Suprapubic skin (tissue), 4 donors: ENCODE data around the gene PLA2G2F. TPM values are rescaled to one million over a fixed set of nuclear protein-coding genes. Genes with fewer than 3 reads are reported as not detected.

Experiments used
- DNase-seq, 2 donors: peaks; one replicate each; pipeline ENCODE4 v3.0.0-alpha.2; 2019; ENCODE audit warnings: low spot score in 2 of 2
- H3K27ac ChIP-seq: fragments of 200-600 bp; sonication (generic); one replicate; pipeline ENCODE4 v1.5.1; 2019
- H3K27me3 ChIP-seq: fragments of 200-600 bp; sonication (generic); one replicate; pipeline ENCODE4 v1.5.1; 2019
- H3K36me3 ChIP-seq: fragments of 200-600 bp; sonication (generic); one replicate; pipeline ENCODE4 v1.5.1; 2019
- H3K4me1 ChIP-seq: fragments of 200-600 bp; sonication (generic); one replicate; pipeline ENCODE4 v1.5.1; 2019
- H3K4me3 ChIP-seq: fragments of 200-600 bp; sonication (generic); one replicate; pipeline ENCODE4 v1.5.1; 2019; ENCODE audit warnings: mild to moderate bottlenecking
- H3K9me3 ChIP-seq: fragments of 200-600 bp; sonication (generic); one replicate; pipeline ENCODE4 v1.5.1; 2019
- EP300 ChIP-seq: sonication (generic); formaldehyde crosslinking; IDR thresholded peaks from one replicate; pipeline ENCODE4 v1.6.1; 2017; ENCODE audit warnings: antibody characterized with exemption
- POLR2A ChIP-seq, 2 donors: fragments of 450-650 bp; IDR thresholded peaks; one replicate each; pipeline ENCODE4 v1.6.1; 2017; ENCODE audit warnings: antibody characterized with exemption in 2 of 2, mild to moderate bottlenecking in 2 of 2, moderate library complexity in 2 of 2
- POLR2AphosphoS5 ChIP-seq, 3 donors: sonication (generic); formaldehyde crosslinking; IDR thresholded peaks; one replicate each; pipeline ENCODE4 v1.6.1; 2017; ENCODE audit warnings: antibody characterized with exemption in 3 of 3
- WGBS: methylation state at CpG from one replicate; pipeline ENCODE4 v1.1.5; 2018; 5-methylcytosine and 5-hydroxymethylcytosine counted together
- total RNA-seq, 4 donors: library from RNA; depleted of rRNA; stranded (reverse); fragments of >200 nt; gene quantifications; one replicate each; pipeline ENCODE4 v1.1.0, GENCODE V29; 2016
- TF ChIP-seq, protein P1 (sequence below), 2 donors: fragments of 200-600 bp in 1 of 2; fragments of 450-650 bp in 1 of 2; sonication (generic) in 1 of 2; IDR thresholded peaks; one replicate each; pipeline ENCODE4 v1.5.1; 2016 to 2019; ENCODE audit warnings: antibody characterized with exemption in 2 of 2, mild to moderate bottlenecking in 1 of 2, moderate library complexity in 1 of 2

Gene PLA2G2F
- total RNA-seq, 4 donors from 2014 or later: 11.9 to 33.8 (median 16.7) TPM

- peak; percentile 46 to 61 for DNase-seq
- no peaks in the 10 kb centered on the region for H3K27me3 ChIP-seq
- WGBS: 84% methylated on average over 7 of the region's 13 CpGs
- H3K4me1 ChIP-seq: peaks cover 15% of the 10 kb centered on the region
- H3K9me3 ChIP-seq: no peaks in the 10 kb centered on the region
- no peaks in the 10 kb centered on the region for H3K36me3 ChIP-seq
- no peak for TF ChIP-seq POLR2AphosphoS5 (IDR thresholded peaks at IDR 0.05)
- TF ChIP-seq, protein P1, sequence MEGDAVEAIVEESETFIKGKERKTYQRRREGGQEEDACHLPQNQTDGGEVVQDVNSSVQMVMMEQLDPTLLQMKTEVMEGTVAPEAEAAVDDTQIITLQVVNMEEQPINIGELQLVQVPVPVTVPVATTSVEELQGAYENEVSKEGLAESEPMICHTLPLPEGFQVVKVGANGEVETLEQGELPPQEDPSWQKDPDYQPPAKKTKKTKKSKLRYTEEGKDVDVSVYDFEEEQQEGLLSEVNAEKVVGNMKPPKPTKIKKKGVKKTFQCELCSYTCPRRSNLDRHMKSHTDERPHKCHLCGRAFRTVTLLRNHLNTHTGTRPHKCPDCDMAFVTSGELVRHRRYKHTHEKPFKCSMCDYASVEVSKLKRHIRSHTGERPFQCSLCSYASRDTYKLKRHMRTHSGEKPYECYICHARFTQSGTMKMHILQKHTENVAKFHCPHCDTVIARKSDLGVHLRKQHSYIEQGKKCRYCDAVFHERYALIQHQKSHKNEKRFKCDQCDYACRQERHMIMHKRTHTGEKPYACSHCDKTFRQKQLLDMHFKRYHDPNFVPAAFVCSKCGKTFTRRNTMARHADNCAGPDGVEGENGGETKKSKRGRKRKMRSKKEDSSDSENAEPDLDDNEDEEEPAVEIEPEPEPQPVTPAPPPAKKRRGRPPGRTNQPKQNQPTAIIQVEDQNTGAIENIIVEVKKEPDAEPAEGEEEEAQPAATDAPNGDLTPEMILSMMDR (IDR thresholded peaks at IDR 0.05): no peak
- TF ChIP-seq POLR2A (IDR thresholded peaks at IDR 0.05): no peak
- TF ChIP-seq EP300: no peak
- no peak overlapping the region for H3K4me3 ChIP-seq
- H3K27ac ChIP-seq: no peak overlapping the region
Observed at GRCh38 chr1:20139776-20140612, 871 bp downstream of the PLA2G2F start.

GRCh38 chr1:20141001-20141400 lies 1.9 kb downstream of the PLA2G2F start:
- 89% methylated on average over 9 of the region's 9 CpGs for WGBS
- no peak for TF ChIP-seq EP300
- TF ChIP-seq POLR2AphosphoS5 (IDR thresholded peaks at IDR 0.05): no peak
- TF ChIP-seq, protein P1 (IDR thresholded peaks at IDR 0.05): no peak
- no peak for TF ChIP-seq POLR2A (IDR thresholded peaks at IDR 0.05)
- H3K27me3 ChIP-seq: no peaks in the 10 kb centered on the region
- peak; percentile 26 to 47 for DNase-seq
- H3K27ac ChIP-seq: no peak overlapping the region
- H3K4me3 ChIP-seq: no peak overlapping the region
- H3K36me3 ChIP-seq: no peaks in the 10 kb centered on the region
- no peaks in the 10 kb centered on the region for H3K9me3 ChIP-seq
- peaks cover 15% of the 10 kb centered on the region for H3K4me1 ChIP-seq

DNA sequence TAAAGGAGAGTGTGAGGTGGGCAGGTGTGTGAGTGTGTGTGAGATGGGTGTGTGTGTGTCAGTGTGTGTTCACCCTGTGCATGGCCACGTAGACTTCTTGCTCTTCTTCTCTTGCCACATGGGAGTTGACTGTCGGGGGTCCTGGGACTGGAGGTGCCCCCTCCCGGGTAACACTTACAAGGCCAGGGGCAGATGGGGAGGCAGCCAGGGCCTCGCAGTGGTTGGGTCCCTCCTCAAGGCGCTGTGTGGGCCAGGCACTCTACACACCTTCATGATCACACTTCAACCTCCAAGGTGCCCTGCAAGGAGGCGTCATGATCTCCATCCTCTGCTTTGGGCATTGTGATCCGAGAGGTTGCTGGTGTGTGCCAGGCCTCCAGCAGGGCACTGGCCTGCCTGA lies 2.3 kb downstream of the PLA2G2F start:
- peak; percentile 33 to 71 for DNase-seq
- TF ChIP-seq EP300 (no peak), POLR2A (IDR thresholded peaks at IDR 0.05) (no peak)
- TF ChIP-seq, protein P1 (IDR thresholded peaks at IDR 0.05): no peak
- H3K9me3 ChIP-seq: no peaks in the 10 kb centered on the region
- H3K27me3 ChIP-seq: no peaks in the 10 kb centered on the region
- no peak overlapping the region for H3K4me3 ChIP-seq
- no peaks in the 10 kb centered on the region for H3K36me3 ChIP-seq
- WGBS: 93% methylated on average over 3 of the region's 7 CpGs
- peaks cover 14% of the 10 kb centered on the region for H3K4me1 ChIP-seq
- no peak overlapping the region for H3K27ac ChIP-seq

- H3K27ac ChIP-seq: no peak overlapping the region
- TF ChIP-seq EP300: no peak
- no peak for TF ChIP-seq POLR2AphosphoS5 (IDR thresholded peaks at IDR 0.05)
- TF ChIP-seq POLR2A (IDR thresholded peaks at IDR 0.05): no peak
- TF ChIP-seq, protein P1 (IDR thresholded peaks at IDR 0.05): no peak
- 90% methylated on average over 7 of the region's 13 CpGs for WGBS
Observed at GRCh38 chr1:20142001-20142710, 3.0 kb downstream of the PLA2G2F start.

GRCh38 chr1:20143318-20143717 lies 4.2 kb downstream of the PLA2G2F start:
- Histone ChIP-seq H3K36me3 (no peaks in the 10 kb centered on the region), H3K4me3 (no peak overlapping the region), H3K9me3 (no peaks in the 10 kb centered on the region), H3K4me1 (peaks cover 7% of the 10 kb centered on the region), H3K27ac (no peak overlapping the region), H3K27me3 (no peaks in the 10 kb centered on the region)
- WGBS: 91% methylated on average over 5 of the region's 8 CpGs
- DNase-seq: peak in 1 of 2 donors; percentile 37
- no peak for TF ChIP-seq POLR2AphosphoS5 (IDR thresholded peaks at IDR 0.05)

More at GRCh38 chr1:20142001-20142710, 3.0 kb downstream of the PLA2G2F start:
- DNase-seq: peak in 1 of 2 donors; percentile 33
- H3K36me3 ChIP-seq: no peaks in the 10 kb centered on the region
- H3K9me3 ChIP-seq: no peaks in the 10 kb centered on the region
- peaks cover 9% of the 10 kb centered on the region for H3K4me1 ChIP-seq
- no peaks in the 10 kb centered on the region for H3K27me3 ChIP-seq
- no peak overlapping the region for H3K4me3 ChIP-seq
